ENCODE measurements around the gene DPH2. TPM values are rescaled to one million over a fixed set of nuclear protein-coding genes. Genes with fewer than 3 reads are reported as not detected.
A peak's percentile ranks its signal among the peaks of the same experiment; 100 is the strongest.

DPH2 gene
- total and polyA plus RNA-seq, 2 of the 8 experiments (the other 6 are each of a cell fraction or from before 2014, with no cell fraction given) = 64.9 to 92.1 TPM

DNA sequence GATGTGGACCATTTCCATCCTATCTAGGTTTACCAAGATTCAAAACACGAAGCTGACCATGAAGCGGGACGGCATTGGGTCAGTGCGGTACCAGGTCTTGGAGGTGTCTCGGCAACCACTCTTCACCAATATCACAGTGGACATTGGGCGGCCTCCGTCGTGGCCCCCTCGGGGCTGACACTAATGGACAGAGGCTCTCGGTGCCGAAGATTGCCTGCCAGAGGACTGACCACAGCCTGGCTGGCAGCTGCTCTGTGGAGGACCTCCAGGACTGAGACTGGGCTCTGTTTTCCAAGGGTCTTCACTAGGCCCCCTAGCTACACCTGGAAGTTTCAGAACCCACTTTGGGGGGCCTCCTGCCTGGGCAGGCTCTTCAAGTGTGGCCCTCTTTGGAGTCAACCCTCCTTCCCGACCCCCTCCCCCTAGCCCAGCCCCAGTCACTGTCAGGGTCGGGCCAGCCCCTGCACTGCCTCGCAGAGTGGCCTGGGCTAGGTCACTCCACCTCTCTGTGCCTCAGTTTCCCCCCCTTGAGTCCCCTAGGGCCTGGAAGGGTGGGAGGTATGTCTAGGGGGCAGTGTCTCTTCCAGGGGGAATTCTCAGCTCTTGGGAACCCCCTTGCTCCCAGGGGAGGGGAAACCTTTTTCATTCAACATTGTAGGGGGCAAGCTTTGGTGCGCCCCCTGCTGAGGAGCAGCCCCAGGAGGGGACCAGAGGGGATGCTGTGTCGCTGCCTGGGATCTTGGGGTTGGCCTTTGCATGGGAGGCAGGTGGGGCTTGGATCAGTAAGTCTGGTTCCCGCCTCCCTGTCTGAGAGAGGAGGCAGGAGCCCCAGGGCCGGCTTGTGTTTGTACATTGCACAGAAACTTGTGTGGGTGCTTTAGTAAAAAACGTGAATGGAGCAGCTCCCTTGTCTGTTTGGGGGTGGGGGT lies 20.7 kb downstream of the DPH2 start:
- Histone ChIP-seq H2BK20ac (ENCODE audit: low read length) (no peak overlapping the region), H2BK120ac (replicated peaks; ENCODE audit: low read depth, low read length) (no peak overlapping the region), H3K56ac (replicated peaks; ENCODE audit: insufficient read length, low read depth, low read length) (no peak overlapping the region), H3K79me2 (ENCODE audit: control insufficient read depth in 1 of 2, insufficient read depth in 2 of 2, low read length in 2 of 2) (no peaks in the 10 kb centered on the region), H4K91ac (replicated peaks; ENCODE audit: insufficient read length, low read length) (no peak overlapping the region), H3K23ac (ENCODE audit: insufficient read length) (no peak overlapping the region), H2BK15ac (ENCODE audit: low read length) (no peak overlapping the region), H3K4me2 (ENCODE audit: insufficient read depth in 1 of 2, low read depth in 2 of 2, low read length in 2 of 2) (peak overlapping the region; percentile 92 to 96), H3K27me3 (replicated peaks in 1 of 4; ENCODE audit: control insufficient read depth in 3 of 4, extremely low read depth in 1 of 4, insufficient read depth in 3 of 4, low read length in 3 of 4) (no peaks in the 10 kb centered on the region), H3K14ac (ENCODE audit: insufficient read length) (no peak overlapping the region), H2AFZ (ENCODE audit: low read length) (no peak overlapping the region), H2AK5ac (ENCODE audit: low read depth, low read length) (no peak overlapping the region), H3K9ac (replicated peaks in 1 of 4; ENCODE audit: extremely low read depth in 1 of 4, low read depth in 3 of 4, low read length in 3 of 4) (peak overlapping the region in 1 of 4 experiments; percentile 20; a peak in 2 of 7 replicates), H3K4ac (replicated peaks; ENCODE audit: insufficient read length, low read depth, low read length) (no peak overlapping the region), H2BK12ac (ENCODE audit: low read depth, low read length) (no peak overlapping the region), H3K18ac (ENCODE audit: extremely low read depth, low read length) (peak overlapping the region; percentile 48; the same call in 1 of the 2 replicates), H4K20me1 (replicated peaks in 1 of 2; ENCODE audit: control insufficient read depth in 1 of 2, insufficient read depth in 2 of 2, low read length in 2 of 2) (peaks cover 0 to 4% of the 10 kb centered on the region in 2 experiments), H3K9me3 (ENCODE audit: insufficient read depth in 2 of 2, low read depth in 1 of 2, low read length in 1 of 2) (no peaks in the 10 kb centered on the region), H4K5ac (ENCODE audit: insufficient read length, low read depth, low read length) (no peak overlapping the region), H3K4me1 (replicated peaks in 1 of 4; ENCODE audit: control insufficient read depth in 3 of 4, insufficient read depth in 4 of 4, low read length in 3 of 4) (peaks cover 0 to 5% (median 4%) of the 10 kb centered on the region in 4 experiments; a peak in 5 of 7 replicates), H3K27ac (ENCODE audit: low read depth, low read length) (no peak overlapping the region), H3K36me3 (ENCODE audit: control insufficient read depth in 2 of 4, insufficient read depth in 4 of 4, low read length in 3 of 4) (peaks cover 0 to 6% (median 3%) of the 10 kb centered on the region in 4 experiments; a peak in 3 of 8 replicates), H2BK5ac (ENCODE audit: low read depth, low read length) (peak overlapping the region; percentile 88; the same call in 1 of the 2 replicates), H4K8ac (ENCODE audit: extremely low read depth, insufficient read depth, low read length) (no peak overlapping the region; the same call in 1 of the 2 replicates), H3K79me1 (ENCODE audit: low read depth, low read length) (no peaks in the 10 kb centered on the region), H3K4me3 (ENCODE audit: extremely low read depth in 1 of 4, insufficient read depth in 2 of 4, low read depth in 3 of 4, low read length in 4 of 4) (peak overlapping the region; percentile 48 to 72 (median 64)), H3K23me2 (ENCODE audit: low read depth, low read length) (peaks cover 12% of the 10 kb centered on the region; the same call in 1 of the 2 replicates)
- POLR2A ChIA-PET (ENCODE audit: partially characterized antibody) = interaction anchor here (0.6 to 13.6 kb wide), 9 partner anchors 9 to 337 kb away, joined by 3 to 189 read pairs (median 7); partner anchors contain the start of genes ATP6V0B, B4GALT2, DPH2 and SLC6A9
- CTCF ChIA-PET (ENCODE audit: partially characterized antibody) = interaction anchor here (0.7 to 21.8 kb wide), 9 partner anchors 14 to 395 kb away, joined by 3 to 478 read pairs (median 15); partner anchors contain the start of gene ATP6V0B
- TF ChIP-seq CREB1 (IDR thresholded peaks at IDR 0.05) (no peak), POLR2AphosphoS5 (IDR thresholded peaks at IDR 0.05; ENCODE audit: low read depth, low read length) (peak; percentile 25; the same call in 1 of the 2 replicates)
- FAIRE-seq (no peak), DNase-seq (ENCODE audit: low read depth in 1 of 2, low spot score in 2 of 2) (no peak)
- 74% methylated on average over 19 of the region's 19 CpGs; no CpG with 5 or more reads in 1 of the 2 experiments for WGBS, 2 experiments (ENCODE audit: extremely low coverage in 1 of 2, insufficient coverage in 1 of 2, insufficient read length in 1 of 2, insufficient replicate concordance in 2 of 2, low coverage in 1 of 2, low lambda C conversion rate in 2 of 2, missing lambda C conversion rate in 1 of 2)

Measured in H1 (cell line).